HFF-Myc (cell line): ENCODE measurements around the gene RASSF5.

Experiments used
- DNase-seq: peaks from one replicate; pipeline ENCODE4 v3.0.0-alpha.2; 2011; ENCODE audit warnings: low read depth; ENCODE audit errors: extremely low read depth
- H3K4me3 ChIP-seq: replicated peaks from 2 replicates; pipeline ENCODE4 v1.5.1; 2011; ENCODE audit warnings: low read depth, mild to moderate bottlenecking, control low read depth, low read length
- TF ChIP-seq, protein P1 (sequence below): IDR thresholded peaks from 2 replicates; pipeline ENCODE4 v1.5.1; 2012; ENCODE audit warnings: mild to moderate bottlenecking, low read depth, low read length, control low read depth; ENCODE audit errors: missing control alignments

RASSF5 gene

GRCh38 chr1:206464456-206464964 is 42.8 kb upstream of the RASSF5 start:
- no peak for DNase-seq
- TF ChIP-seq, protein P1, sequence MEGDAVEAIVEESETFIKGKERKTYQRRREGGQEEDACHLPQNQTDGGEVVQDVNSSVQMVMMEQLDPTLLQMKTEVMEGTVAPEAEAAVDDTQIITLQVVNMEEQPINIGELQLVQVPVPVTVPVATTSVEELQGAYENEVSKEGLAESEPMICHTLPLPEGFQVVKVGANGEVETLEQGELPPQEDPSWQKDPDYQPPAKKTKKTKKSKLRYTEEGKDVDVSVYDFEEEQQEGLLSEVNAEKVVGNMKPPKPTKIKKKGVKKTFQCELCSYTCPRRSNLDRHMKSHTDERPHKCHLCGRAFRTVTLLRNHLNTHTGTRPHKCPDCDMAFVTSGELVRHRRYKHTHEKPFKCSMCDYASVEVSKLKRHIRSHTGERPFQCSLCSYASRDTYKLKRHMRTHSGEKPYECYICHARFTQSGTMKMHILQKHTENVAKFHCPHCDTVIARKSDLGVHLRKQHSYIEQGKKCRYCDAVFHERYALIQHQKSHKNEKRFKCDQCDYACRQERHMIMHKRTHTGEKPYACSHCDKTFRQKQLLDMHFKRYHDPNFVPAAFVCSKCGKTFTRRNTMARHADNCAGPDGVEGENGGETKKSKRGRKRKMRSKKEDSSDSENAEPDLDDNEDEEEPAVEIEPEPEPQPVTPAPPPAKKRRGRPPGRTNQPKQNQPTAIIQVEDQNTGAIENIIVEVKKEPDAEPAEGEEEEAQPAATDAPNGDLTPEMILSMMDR: no peak
- no peak overlapping the region for H3K4me3 ChIP-seq

DNA sequence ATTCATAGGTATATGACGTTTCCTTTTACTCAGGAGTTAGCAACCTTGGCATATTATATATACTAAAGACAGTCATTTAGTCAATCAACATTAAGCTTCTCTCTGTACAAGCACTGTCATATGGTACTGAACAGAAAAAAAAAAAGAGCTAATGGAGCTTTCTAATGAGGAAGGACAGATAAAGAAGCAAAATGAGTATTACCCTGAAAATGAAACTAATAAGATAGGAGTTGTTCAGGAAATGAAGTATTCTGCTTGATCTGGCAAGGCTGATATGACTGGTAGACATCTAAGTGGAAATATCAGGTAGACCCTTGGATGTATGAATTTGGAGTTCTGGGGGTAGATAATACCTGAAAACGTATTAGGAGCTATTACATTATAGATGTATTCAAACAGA is 41.4 kb upstream of the RASSF5 start:
- H3K4me3 ChIP-seq: no peak overlapping the region
- no peak for DNase-seq
- TF ChIP-seq, protein P1: no peak

DNA sequence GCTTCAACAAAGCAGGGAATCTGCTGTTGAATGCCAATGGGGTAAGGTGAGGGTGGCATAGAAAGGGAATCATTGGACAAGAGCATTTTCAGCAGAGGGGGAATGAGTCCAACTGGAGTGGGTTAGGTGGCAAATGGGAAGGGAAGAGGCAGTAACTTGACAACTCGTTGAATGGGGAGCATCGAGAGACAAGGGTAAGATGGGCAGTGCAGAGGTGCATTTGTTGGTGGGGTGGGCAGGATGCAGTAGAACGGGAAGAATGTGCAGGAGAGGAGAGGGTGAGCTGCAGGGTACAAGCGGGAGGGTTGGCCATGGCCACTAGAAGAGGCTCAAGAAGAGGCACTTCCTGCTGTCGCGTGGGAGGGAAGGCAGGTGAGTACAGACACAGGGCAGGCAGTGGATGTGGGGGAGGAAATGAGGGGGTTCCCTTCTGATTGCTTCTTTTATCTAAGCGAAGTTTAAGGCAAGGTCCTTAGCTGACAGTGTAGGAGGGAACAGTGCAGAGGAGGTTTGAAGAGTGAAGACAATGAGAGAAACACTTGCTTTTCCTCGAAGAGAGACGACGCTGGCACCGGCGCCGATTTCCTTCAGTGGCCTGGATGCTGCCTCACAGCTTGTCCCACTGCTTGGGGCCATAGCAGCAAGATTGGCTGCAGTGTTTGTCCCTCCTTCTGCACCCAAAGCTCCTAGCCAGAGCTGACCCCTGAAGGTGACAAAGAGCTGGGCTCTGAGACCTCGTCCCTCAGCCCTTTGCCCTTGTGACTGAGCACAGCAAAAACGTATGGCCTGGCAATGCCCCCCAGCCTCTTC is 40.3 kb upstream of the RASSF5 start:
- H3K4me3 ChIP-seq: no peak overlapping the region
- DNase-seq: no peak

DNA sequence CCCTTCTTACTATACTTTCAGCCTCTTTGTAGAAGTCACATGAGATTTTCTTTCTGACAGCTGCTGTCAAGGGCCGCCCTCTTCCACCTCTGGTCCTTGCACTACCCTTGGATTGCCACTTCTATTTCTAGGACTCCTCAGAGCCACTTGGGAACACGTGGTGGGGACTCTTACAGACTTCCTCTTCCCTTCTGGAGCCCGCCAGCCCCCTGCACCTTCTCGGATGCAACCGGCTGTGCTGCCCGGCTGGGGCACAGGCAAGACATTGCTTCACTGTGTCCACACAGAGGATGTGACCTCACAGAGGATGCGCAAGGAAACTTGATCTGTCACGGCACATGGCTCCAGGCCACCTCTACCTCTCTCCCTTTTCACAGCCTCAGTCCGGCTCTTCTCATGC is 39.4 kb upstream of the RASSF5 start:
- no peak for DNase-seq
- TF ChIP-seq, protein P1: no peak
- no peak overlapping the region for H3K4me3 ChIP-seq

More for the DNA sequence above, 40.3 kb upstream of the RASSF5 start:
- TF ChIP-seq, protein P1: no peak

GRCh38 chr1:206468571-206468970 is 38.8 kb upstream of the RASSF5 start:
- TF ChIP-seq, protein P1: no peak
- no peak for DNase-seq
- H3K4me3 ChIP-seq: no peak overlapping the region

- H3K4me3 ChIP-seq: no peak overlapping the region
- no peak for DNase-seq
- TF ChIP-seq, protein P1: no peak
Observed at GRCh38 chr1:206469411-206469932, 37.9 kb upstream of the RASSF5 start.
